ENCODE measurements around the gene KCNK18.

GRCh38 chr10:117169480-117169879 lies 27.8 kb upstream of the KCNK18 start:
- TF ChIP-seq CTCF (conservative IDR thresholded peaks at IDR 0.05) (no peak), ZFX (IDR thresholded peaks at IDR 0.05) (no peak)

Measured in C4-2B (cell line).